OCI-LY1 (cell line): ENCODE data around the gene SH3RF1.

Source experiments
- H2AFZ ChIP-seq: fragments of 200-600 bp; sonication (generic), shearing (Covaris generic); 2 replicates; pipeline ENCODE4 v1.6.0; 2014; ENCODE audit warnings: antibody characterized with exemption, mild to moderate bottlenecking, low read length
- H3F3A ChIP-seq: fragments of 200-600 bp; sonication (generic), shearing (Covaris generic); 2 replicates; pipeline ENCODE4 v1.6.0; 2014; ENCODE audit warnings: mild to moderate bottlenecking, antibody characterized with exemption, low read length, moderate library complexity; ENCODE audit not compliant: insufficient read depth
- H3K27ac ChIP-seq: fragments of 200-600 bp; sonication (generic); 2 replicates; pipeline ENCODE4 v1.5.1; 2014; ENCODE audit warnings: low read length, mixed run types, mild to moderate bottlenecking, low read depth; ENCODE audit not compliant: poor library complexity, severe bottlenecking
- H3K27me3 ChIP-seq: fragments of 200-600 bp; sonication (generic); 2 replicates; pipeline ENCODE4 v1.6.0; 2014; ENCODE audit warnings: antibody characterized with exemption, mild to moderate bottlenecking, low read length, moderate library complexity; ENCODE audit not compliant: insufficient read depth
- H3K36me3 ChIP-seq: fragments of 200-600 bp; sonication (generic); 2 replicates; pipeline ENCODE4 v1.6.1; 2014; ENCODE audit warnings: mild to moderate bottlenecking, antibody characterized with exemption, low read length, moderate library complexity, mixed read lengths; ENCODE audit not compliant: insufficient read depth
- H3K4me1 ChIP-seq: fragments of 200-600 bp; sonication (generic); 2 replicates; pipeline ENCODE4 v1.5.1; 2014; ENCODE audit warnings: mild to moderate bottlenecking, low read length, moderate library complexity; ENCODE audit not compliant: insufficient read depth, severe bottlenecking
- H3K4me2 ChIP-seq: fragments of 200-600 bp; sonication (generic), shearing (Covaris generic); 2 replicates; pipeline ENCODE4 v1.6.1; 2014; ENCODE audit warnings: low read length
- H3K4me3 ChIP-seq: fragments of 200-600 bp; sonication (generic); 2 replicates; pipeline ENCODE4 v1.5.1; 2014; ENCODE audit warnings: low read length, low read depth, mild to moderate bottlenecking, mixed read lengths; ENCODE audit not compliant: poor library complexity, severe bottlenecking
- H3K79me2 ChIP-seq: fragments of 200-600 bp; shearing (Covaris generic); 2 replicates; pipeline ENCODE4 v1.6.1; 2016; ENCODE audit warnings: mixed run types, low read length, mixed read lengths; ENCODE audit not compliant: insufficient read depth
- H3K9ac ChIP-seq: fragments of 200-600 bp; sonication (generic), shearing (Covaris generic); 2 replicates; pipeline ENCODE4 v1.6.1; 2014; ENCODE audit warnings: mild to moderate bottlenecking, low read length, mixed read lengths
- H3K9me2 ChIP-seq: fragments of 200-600 bp; sonication (generic), shearing (Covaris generic); 2 replicates; pipeline ENCODE4 v1.6.1; 2014; ENCODE audit warnings: low read depth, mild to moderate bottlenecking, low read length, mixed read lengths
- H3K9me3 ChIP-seq: fragments of 200-600 bp; shearing (Covaris generic); 2 replicates; pipeline ENCODE4 v1.6.1; 2014; ENCODE audit warnings: low read length, mixed read lengths
- H4K20me1 ChIP-seq: fragments of 200-600 bp; sonication (generic), shearing (Covaris generic); 2 replicates; pipeline ENCODE4 v1.6.0; 2016; ENCODE audit warnings: mild to moderate bottlenecking, low read length; ENCODE audit not compliant: insufficient read depth
- CTCF ChIP-seq: fragments of 200-600 bp; sonication (generic), shearing (Covaris generic); IDR thresholded peaks from 2 replicates; pipeline ENCODE4 v1.5.1; 2017; ENCODE audit warnings: mild to moderate bottlenecking, antibody characterized with exemption, low read length, moderate library complexity, mixed read lengths
- EZH2 ChIP-seq: fragments of 200-600 bp; sonication (generic), shearing (Covaris generic); IDR thresholded peaks from 2 replicates; pipeline ENCODE4 v1.8.0; 2017; ENCODE audit warnings: borderline replicate concordance, mixed run types, mild to moderate bottlenecking, antibody characterized with exemption, low read length, moderate library complexity, mixed read lengths

The SH3RF1 gene

GRCh38 chr4:169103966-169104412 is 166.8 kb downstream of the SH3RF1 start:
- H3K9me3 ChIP-seq = no peaks in the 10 kb centered on the region
- H2AFZ ChIP-seq = no peak overlapping the region
- no peaks in the 10 kb centered on the region for H3K79me2 ChIP-seq
- H3K27ac ChIP-seq = no peak overlapping the region
- no peak overlapping the region for H3K9ac ChIP-seq
- H3K36me3 ChIP-seq = no peaks in the 10 kb centered on the region
- H3K4me1 ChIP-seq = peaks cover 13% of the 10 kb centered on the region
- H3K9me2 ChIP-seq = no peaks in the 10 kb centered on the region
- H3K27me3 ChIP-seq = no peaks in the 10 kb centered on the region
- no peaks in the 10 kb centered on the region for H3F3A ChIP-seq
- no peak overlapping the region for H3K4me3 ChIP-seq
- H4K20me1 ChIP-seq = no peaks in the 10 kb centered on the region
- TF ChIP-seq CTCF (no peak), EZH2 (no peak)
- no peak overlapping the region for H3K4me2 ChIP-seq

- no peak overlapping the region for H2AFZ ChIP-seq
- no peak overlapping the region for H3K27ac ChIP-seq
- H3K4me1 ChIP-seq = peaks cover 21% of the 10 kb centered on the region
- no peaks in the 10 kb centered on the region for H3K9me3 ChIP-seq
- no peaks in the 10 kb centered on the region for H3K79me2 ChIP-seq
- no peaks in the 10 kb centered on the region for H3K9me2 ChIP-seq
- H3K9ac ChIP-seq = no peak overlapping the region
- no peak overlapping the region for H3K4me2 ChIP-seq
- no peak overlapping the region for H3K4me3 ChIP-seq
- TF ChIP-seq EZH2 (no peak), CTCF (no peak)
- no peaks in the 10 kb centered on the region for H3K36me3 ChIP-seq
- H3F3A ChIP-seq = no peaks in the 10 kb centered on the region
- H3K27me3 ChIP-seq = no peaks in the 10 kb centered on the region
- no peaks in the 10 kb centered on the region for H4K20me1 ChIP-seq
Measured at GRCh38 chr4:169102026-169102425, 168.7 kb downstream of the SH3RF1 start.

- H3K9me3 ChIP-seq = no peaks in the 10 kb centered on the region
- no peaks in the 10 kb centered on the region for H4K20me1 ChIP-seq
- no peaks in the 10 kb centered on the region for H3K36me3 ChIP-seq
- H3K79me2 ChIP-seq = no peaks in the 10 kb centered on the region
- H3K4me3 ChIP-seq = no peak overlapping the region
- no peak overlapping the region for H3K27ac ChIP-seq
- no peaks in the 10 kb centered on the region for H3K9me2 ChIP-seq
- H3K4me2 ChIP-seq = no peak overlapping the region
- H3K4me1 ChIP-seq = peaks cover 21% of the 10 kb centered on the region
- no peak overlapping the region for H3K9ac ChIP-seq
- no peaks in the 10 kb centered on the region for H3K27me3 ChIP-seq
- no peak overlapping the region for H2AFZ ChIP-seq
- no peaks in the 10 kb centered on the region for H3F3A ChIP-seq
- no peak for TF ChIP-seq EZH2
- TF ChIP-seq CTCF = no peak
Measured at GRCh38 chr4:169100670-169101101, 170.1 kb downstream of the SH3RF1 start.
